ENCODE data around the gene PCSK7.

PCSK7 gene

GRCh38 chr11:117230286-117230961 lies 1.4 kb downstream of the PCSK7 start:
- DNase-seq: peak in 3 of 5 experiments; percentile 19 to 91 (median 67)

- DNase-seq: no peak
Measured at GRCh38 chr11:117229931-117230285, 2.0 kb downstream of the PCSK7 start.

- no peak for DNase-seq
Measured at GRCh38 chr11:117229411-117229810, 2.5 kb downstream of the PCSK7 start.

- DNase-seq: no peak
Measured at GRCh38 chr11:117228091-117228490, 3.8 kb downstream of the PCSK7 start.

- peak in 3 of 5 experiments; percentile 30 to 84 (median 48) for DNase-seq
Measured at GRCh38 chr11:117226388-117227385, 5.2 kb downstream of the PCSK7 start.

- no peak for DNase-seq
Measured at GRCh38 chr11:117225553-117226170, 6.2 kb downstream of the PCSK7 start.

- DNase-seq: no peak
Measured at GRCh38 chr11:117223741-117224689, 7.9 kb downstream of the PCSK7 start.

- no peak for DNase-seq
Measured at GRCh38 chr11:117222991-117223740, 8.7 kb downstream of the PCSK7 start.

- no peak for DNase-seq
Measured at GRCh38 chr11:117221775-117222517, 9.9 kb downstream of the PCSK7 start.

GRCh38 chr11:117220999-117221774 lies 10.7 kb downstream of the PCSK7 start:
- DNase-seq: no peak

- no peak for DNase-seq
Measured at GRCh38 chr11:117220568-117220967, 11.3 kb downstream of the PCSK7 start.

- no peak for DNase-seq
Measured at GRCh38 chr11:117219995-117220394, 11.9 kb downstream of the PCSK7 start.

GRCh38 chr11:117219455-117219854 lies 12.4 kb downstream of the PCSK7 start:
- no peak for DNase-seq

- no peak for DNase-seq
Measured at GRCh38 chr11:117219001-117219400, 12.9 kb downstream of the PCSK7 start.

- no peak for DNase-seq
Measured at GRCh38 chr11:117218133-117218915, 13.5 kb downstream of the PCSK7 start.

- DNase-seq: no peak
Measured at GRCh38 chr11:117217141-117218084, 14.5 kb downstream of the PCSK7 start.

GRCh38 chr11:117214404-117215110 lies 17.3 kb downstream of the PCSK7 start:
- no peak for DNase-seq

Data from T-helper 2 cell (primary cell).